OCI-LY7 (cell line): ENCODE measurements around the gene TAF11L14. TPM values are rescaled to one million over a fixed set of nuclear protein-coding genes. Genes with fewer than 3 reads are reported as not detected.

ENCODE experiments used
- BruUV-seq: library from RNA; stranded (reverse); fragments of 400-500 nt; replicated peaks from 2 replicates; lab custom pipeline; 2021; lab: Mats Ljungman, UMichigan
- CTCF ChIA-PET: fragments of 300-600 bp; sonication (Branson Sonifier 250); formaldehyde crosslinking; loops from one replicate; lab custom pipeline; 2022; ENCODE audit warnings: antibody characterized with exemption; ENCODE audit not compliant: unreplicated experiment; lab: Charles Lee
- POLR2A ChIA-PET: fragments of 300-600 bp; sonication (Branson Sonifier 250); formaldehyde crosslinking; loops from one replicate; lab custom pipeline; 2022; ENCODE audit warnings: antibody characterized with exemption; lab: Charles Lee
- DNase-seq: peaks from one replicate; pipeline ENCODE4 v3.0.0-alpha.2; 2015; ENCODE audit warnings: low spot score
- H2AFZ ChIP-seq: fragments of 200-600 bp; sonication (generic), shearing (Covaris generic); 2 replicates; pipeline ENCODE4 v1.6.1; 2014; ENCODE audit warnings: mild to moderate bottlenecking, antibody characterized with exemption, low read length, moderate library complexity
- H3K27ac ChIP-seq: fragments of 200-600 bp; sonication (generic); 2 replicates; pipeline ENCODE4 v1.5.1; 2014; ENCODE audit warnings: mixed run types, low read depth, mild to moderate bottlenecking, moderate library complexity, low read length, inconsistent platforms; ENCODE audit not compliant: poor library complexity, severe bottlenecking
- H3K36me3 ChIP-seq: fragments of 200-600 bp; sonication (generic); 2 replicates; pipeline ENCODE4 v1.6.1; 2014; ENCODE audit warnings: mild to moderate bottlenecking, antibody characterized with exemption, low read length, moderate library complexity, mixed read lengths; ENCODE audit not compliant: insufficient read depth
- H3K4me1 ChIP-seq: fragments of 200-600 bp; sonication (generic); 2 replicates; pipeline ENCODE4 v1.5.1; 2014; ENCODE audit warnings: mild to moderate bottlenecking, low read length; ENCODE audit not compliant: insufficient read depth, poor library complexity, severe bottlenecking
- H3K4me2 ChIP-seq: fragments of 200-600 bp; sonication (generic); 2 replicates; pipeline ENCODE4 v1.6.1; 2014; ENCODE audit warnings: mild to moderate bottlenecking, low read length
- H3K4me3 ChIP-seq: fragments of 200-600 bp; sonication (generic); 2 replicates; pipeline ENCODE4 v1.5.1; 2014; ENCODE audit warnings: mild to moderate bottlenecking, low read depth, low read length; ENCODE audit not compliant: poor library complexity, severe bottlenecking
- H3K79me2 ChIP-seq: fragments of 200-600 bp; sonication (generic); 2 replicates; pipeline ENCODE4 v1.6.1; 2016; ENCODE audit warnings: low read depth, mild to moderate bottlenecking, low read length, moderate library complexity, mixed read lengths; ENCODE audit not compliant: insufficient read depth
- H3K9me2 ChIP-seq: fragments of 200-600 bp; sonication (generic); 2 replicates; pipeline ENCODE4 v1.6.1; 2016; ENCODE audit warnings: mild to moderate bottlenecking, low read length, mixed read lengths; ENCODE audit not compliant: insufficient read depth
- H3K9me3 ChIP-seq: fragments of 200-600 bp; sonication (generic); 2 replicates; pipeline ENCODE4 v1.6.1; 2014; ENCODE audit warnings: mild to moderate bottlenecking, mixed run types, low read length, mixed read lengths
- H4K20me1 ChIP-seq: fragments of 200-600 bp; sonication (generic); 2 replicates; pipeline ENCODE4 v1.6.1; 2014; ENCODE audit warnings: mild to moderate bottlenecking, antibody characterized with exemption, low read length, moderate library complexity, mixed read lengths; ENCODE audit not compliant: insufficient read depth
- CTCF ChIP-seq: fragments of 200-600 bp; sonication (generic); conservative IDR thresholded peaks from 2 replicates; pipeline ENCODE4 v1.5.1; 2014; ENCODE audit warnings: mild to moderate bottlenecking, antibody characterized with exemption, low read length, moderate library complexity, mixed read lengths
- EZH2phosphoT487 ChIP-seq: fragments of 200-600 bp; sonication (generic); IDR thresholded peaks from 2 replicates; pipeline ENCODE4 v1.6.1; 2018; ENCODE audit warnings: low read depth, borderline replicate concordance, mild to moderate bottlenecking, mixed run types, antibody characterized with exemption, low read length, moderate library complexity, mixed read lengths
- intact Hi-C: fragments of 100-400 bp; cut with micrococcal nuclease; formaldehyde crosslinking; loops from one replicate; pipeline ENCODE4 v1.10.0; 2022; ENCODE audit not compliant: unreplicated experiment
- small RNA-seq: library from RNA; depleted of rRNA; stranded (forward); fragments of <200 nt; gene quantifications from one replicate; pipeline ENCODE3, GENCODE V24; 2014
- total RNA-seq, 2 experiments: library from RNA; depleted of rRNA in 1 of 2; stranded (reverse); fragments of >200 nt in 1 of 2; shearing (Covaris generic) in 1 of 2; gene quantifications; 2 replicates each; pipeline ENCODE4 v1.2.3, GENCODE V29; 2014 to 2022

Gene TAF11L14
- total RNA-seq, 2 experiments from 2014 or later = not detected

GRCh38 chr5:17679597-17680203, 45.4 kb downstream of the TAF11L14 start:
- TF ChIP-seq EZH2phosphoT487 (no peak), CTCF (no peak)
- Histone ChIP-seq H3K9me3 (no peaks in the 10 kb centered on the region), H3K9me2 (no peaks in the 10 kb centered on the region), H3K27ac (no peak overlapping the region), H2AFZ (no peak overlapping the region), H3K4me1 (no peaks in the 10 kb centered on the region), H3K79me2 (no peaks in the 10 kb centered on the region), H4K20me1 (no peaks in the 10 kb centered on the region), H3K4me2 (no peak overlapping the region), H3K4me3 (no peak overlapping the region), H3K36me3 (no peaks in the 10 kb centered on the region)
- no peak for DNase-seq
- BruUV-seq = no TSS peak
- intact Hi-C loops = no loop called here
- ChIA-PET CTCF (no interaction called here), POLR2A (no interaction called here)

GRCh38 chr5:17680737-17681136, 46.5 kb downstream of the TAF11L14 start:
- H3K4me2 ChIP-seq = no peak overlapping the region
- no peaks in the 10 kb centered on the region for H3K9me3 ChIP-seq
- no peaks in the 10 kb centered on the region for H4K20me1 ChIP-seq
- DNase-seq = no peak
- H2AFZ ChIP-seq = no peak overlapping the region
- BruUV-seq = no TSS peak
- intact Hi-C loops = no loop called here
- H3K4me1 ChIP-seq = no peaks in the 10 kb centered on the region
- ChIA-PET POLR2A (no interaction called here), CTCF (no interaction called here)
- H3K4me3 ChIP-seq = no peak overlapping the region
- H3K27ac ChIP-seq = no peak overlapping the region
- H3K9me2 ChIP-seq = no peaks in the 10 kb centered on the region
- H3K79me2 ChIP-seq = no peaks in the 10 kb centered on the region
- H3K36me3 ChIP-seq = no peaks in the 10 kb centered on the region
- TF ChIP-seq EZH2phosphoT487 = no peak
- TF ChIP-seq CTCF = no peak

Small RNA genes within 50 kb of the gene (small RNA-seq; reads per million reads assigned to genes)
- gene AC233724.1 (not detected), gene AC233724.12 (not detected), gene AC233724.2 (not detected), gene AC233724.3 (not detected), gene AC233724.4 (not detected), gene AC233724.6 (not detected), gene AC233724.7 (not detected)

Other genes with a start within 250 kb of the TAF11L14 start
- not detected in 2 replicates for gene TAF11L2, start 136.2 kb upstream of the TAF11L14 start, total RNA-seq (2014; rRNA removed; shearing (Covaris generic))
- not detected in 2 replicates for gene TAF11L2, start 136.2 kb upstream of the TAF11L14 start, total RNA-seq (2022)
- not detected in 2 replicates for gene TAF11L3, start 116.1 kb upstream of the TAF11L14 start, total RNA-seq (2014; rRNA removed; shearing (Covaris generic))
- gene TAF11L3, start 116.1 kb upstream of the TAF11L14 start, total RNA-seq (2022) = not detected in 2 replicates
- not detected in 2 replicates for gene TAF11L4, start 112.7 kb upstream of the TAF11L14 start, total RNA-seq (2014; rRNA removed; shearing (Covaris generic))
- gene TAF11L4, start 112.7 kb upstream of the TAF11L14 start, total RNA-seq (2022) = not detected in 2 replicates
- not detected in 2 replicates for gene TAF11L5, start 109.2 kb upstream of the TAF11L14 start, total RNA-seq (2014; rRNA removed; shearing (Covaris generic))
- gene TAF11L5, start 109.2 kb upstream of the TAF11L14 start, total RNA-seq (2022) = not detected in 2 replicates
- gene TAF11L6, start 105.8 kb upstream of the TAF11L14 start, total RNA-seq (2014; rRNA removed; shearing (Covaris generic)) = not detected in 2 replicates
- not detected in 2 replicates for gene TAF11L6, start 105.8 kb upstream of the TAF11L14 start, total RNA-seq (2022)
- gene TAF11L7, start 48.7 kb upstream of the TAF11L14 start, total RNA-seq (2014; rRNA removed; shearing (Covaris generic)) = not detected in 2 replicates
- not detected in 2 replicates for gene TAF11L7, start 48.7 kb upstream of the TAF11L14 start, total RNA-seq (2022)
- not detected in 2 replicates for gene TAF11L8, start 43.5 kb upstream of the TAF11L14 start, total RNA-seq (2014; rRNA removed; shearing (Covaris generic))
- gene TAF11L8, start 43.5 kb upstream of the TAF11L14 start, total RNA-seq (2022) = not detected in 2 replicates
- gene TAF11L9, start 40.1 kb upstream of the TAF11L14 start, total RNA-seq (2014; rRNA removed; shearing (Covaris generic)) = not detected in 2 replicates
- not detected in 2 replicates for gene TAF11L9, start 40.1 kb upstream of the TAF11L14 start, total RNA-seq (2022)
- gene TAF11L10, start 36.6 kb upstream of the TAF11L14 start, total RNA-seq (2014; rRNA removed; shearing (Covaris generic)) = not detected in 2 replicates
- gene TAF11L10, start 36.6 kb upstream of the TAF11L14 start, total RNA-seq (2022) = not detected in 2 replicates
- gene TAF11L11, start 30.3 kb upstream of the TAF11L14 start, total RNA-seq (2014; rRNA removed; shearing (Covaris generic)) = not detected in 2 replicates
- not detected in 2 replicates for gene TAF11L11, start 30.3 kb upstream of the TAF11L14 start, total RNA-seq (2022)
- gene TAF11L12, start 24.1 kb upstream of the TAF11L14 start, total RNA-seq (2014; rRNA removed; shearing (Covaris generic)) = not detected in 2 replicates
- gene TAF11L12, start 24.1 kb upstream of the TAF11L14 start, total RNA-seq (2022) = not detected in 2 replicates
- gene TAF11L13, start 2.4 kb upstream of the TAF11L14 start, total RNA-seq (2014; rRNA removed; shearing (Covaris generic)) = not detected in 2 replicates
- gene TAF11L13, start 2.4 kb upstream of the TAF11L14 start, total RNA-seq (2022) = not detected in 2 replicates